Hippocampal formation (tissue), 2 donors: ENCODE measurements around the gene CLCN7.

ENCODE experiments used
- DNase-seq, 2 donors: peaks; one replicate each; lab custom pipeline; 2025; lab: John Stamatoyannopoulos, UW

Gene CLCN7

GRCh38 chr16:1503110-1503955 lies 28.5 kb upstream of the CLCN7 start:
- DNase-seq: no peak

- DNase-seq: no peak
These were observed 27.5 kb upstream of the CLCN7 start for GRCh38 chr16:1502092-1503004.

DNA sequence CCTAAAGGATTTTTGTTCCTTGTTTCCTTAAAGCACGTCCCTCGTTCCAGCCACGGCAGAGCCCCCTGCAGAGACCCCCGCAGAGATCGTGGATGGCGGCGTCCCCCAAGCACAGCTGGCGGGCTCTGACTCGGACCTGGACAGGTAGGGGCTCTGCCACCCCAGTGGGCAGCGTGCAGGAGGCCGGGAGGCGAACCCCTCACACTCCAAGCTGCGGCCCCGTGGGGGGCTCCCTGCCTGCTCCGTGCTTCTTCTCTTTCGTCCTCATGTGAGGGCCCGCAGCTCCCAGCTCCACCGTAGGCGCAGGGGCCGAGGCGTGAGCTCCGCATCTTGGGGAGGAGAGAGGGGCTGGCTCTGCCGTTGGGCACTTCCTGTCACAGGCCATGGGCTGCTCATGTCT lies 26.8 kb upstream of the CLCN7 start:
- no peak for DNase-seq

- DNase-seq: no peak
These were observed 25.8 kb upstream of the CLCN7 start for GRCh38 chr16:1500465-1501150.

GRCh38 chr16:1499756-1500464 lies 25.1 kb upstream of the CLCN7 start:
- DNase-seq: no peak

DNA sequence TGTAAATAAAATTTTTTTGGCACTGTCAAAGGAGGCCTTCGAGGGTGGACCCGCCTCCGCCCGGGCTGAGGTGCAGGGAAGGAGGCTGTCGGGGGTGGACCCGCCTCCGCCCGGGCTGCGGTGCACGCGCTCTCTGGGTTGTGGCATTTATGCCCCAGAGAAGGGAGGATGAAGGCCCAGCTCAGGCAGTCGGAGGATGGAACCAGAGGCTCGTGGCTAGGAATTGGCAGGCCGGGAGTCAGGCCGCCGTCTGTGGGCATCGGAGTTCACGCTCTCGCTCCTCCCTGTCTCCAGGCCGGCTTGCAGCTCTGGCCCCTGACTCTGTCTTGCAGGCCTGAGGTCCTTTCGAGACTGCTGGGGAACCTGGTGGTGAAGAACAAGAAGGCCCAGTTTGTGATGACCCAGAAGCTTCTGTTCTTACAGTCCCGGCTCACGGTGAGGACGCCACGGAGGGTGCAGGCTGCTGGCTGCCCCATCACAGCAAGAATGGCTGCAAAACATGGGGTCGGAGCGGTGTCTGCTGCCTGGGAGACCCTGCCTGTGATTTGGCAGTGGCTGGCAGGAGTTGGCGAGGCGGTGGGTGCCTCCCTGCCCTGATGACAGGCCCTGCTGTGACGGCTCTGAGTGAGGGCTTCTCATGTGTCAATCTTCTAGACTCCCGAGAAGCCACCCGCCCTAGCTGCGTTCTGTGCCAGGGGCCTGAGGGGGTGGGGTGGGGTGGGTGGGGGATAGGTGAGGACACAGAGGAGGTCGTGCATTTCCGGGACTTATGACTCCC lies 24.3 kb upstream of the CLCN7 start:
- DNase-seq: no peak

DNA sequence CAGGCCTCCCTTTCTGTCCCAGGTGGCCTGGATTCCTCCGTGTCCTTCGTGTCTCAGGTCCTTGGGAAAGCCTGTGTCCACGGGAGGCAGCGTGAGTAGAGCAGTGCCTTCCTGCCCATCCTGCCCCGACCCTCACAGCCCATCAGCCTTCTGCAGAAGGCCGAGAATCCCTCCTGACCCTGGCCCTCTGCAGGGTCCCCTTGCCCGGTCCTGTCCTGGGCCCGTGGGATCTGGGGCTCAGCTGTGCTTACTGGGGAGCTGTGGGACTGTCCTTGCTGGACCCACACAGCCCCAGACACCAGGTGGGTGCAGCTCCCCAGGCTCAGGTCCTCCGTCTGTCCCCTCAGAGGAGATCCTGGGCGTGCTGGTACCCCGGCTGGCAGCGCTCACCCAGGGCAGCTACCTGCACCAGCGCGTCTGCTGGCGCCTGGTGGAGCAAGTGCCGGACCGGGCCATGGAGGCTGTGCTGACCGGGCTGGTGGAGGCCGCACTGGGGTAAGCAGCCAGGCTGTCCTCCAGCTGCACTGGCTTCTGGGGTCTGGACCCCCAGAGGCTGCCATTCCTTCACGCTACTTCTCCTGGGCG lies 22.3 kb upstream of the CLCN7 start:
- DNase-seq: no peak

GRCh38 chr16:1496464-1496863 lies 21.6 kb upstream of the CLCN7 start:
- no peak for DNase-seq

DNA sequence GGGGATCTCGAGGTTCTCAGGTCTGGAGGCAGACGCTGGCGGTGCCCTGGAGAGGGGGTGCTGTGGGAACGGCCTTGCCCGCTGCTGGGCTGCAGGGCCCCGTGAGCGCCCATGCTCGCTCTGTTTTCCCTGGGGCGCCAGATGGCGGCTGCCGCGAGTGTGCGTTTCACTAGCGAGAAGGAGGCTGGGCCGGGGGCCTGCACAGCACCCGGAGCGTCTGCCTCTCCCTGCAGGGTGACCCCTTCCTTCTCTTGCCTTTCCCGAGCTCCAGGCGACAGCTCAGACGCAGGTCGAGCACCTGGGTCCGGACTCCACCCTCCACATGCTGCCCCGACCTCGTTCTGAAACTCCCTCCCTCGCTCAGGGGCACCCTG lies 21.0 kb upstream of the CLCN7 start:
- no peak for DNase-seq

GRCh38 chr16:1495211-1495888 lies 20.5 kb upstream of the CLCN7 start:
- no peak for DNase-seq

- no peak for DNase-seq
These were observed 19.9 kb upstream of the CLCN7 start for GRCh38 chr16:1494711-1495110.

GRCh38 chr16:1494129-1494640 lies 19.4 kb upstream of the CLCN7 start:
- no peak for DNase-seq

DNA sequence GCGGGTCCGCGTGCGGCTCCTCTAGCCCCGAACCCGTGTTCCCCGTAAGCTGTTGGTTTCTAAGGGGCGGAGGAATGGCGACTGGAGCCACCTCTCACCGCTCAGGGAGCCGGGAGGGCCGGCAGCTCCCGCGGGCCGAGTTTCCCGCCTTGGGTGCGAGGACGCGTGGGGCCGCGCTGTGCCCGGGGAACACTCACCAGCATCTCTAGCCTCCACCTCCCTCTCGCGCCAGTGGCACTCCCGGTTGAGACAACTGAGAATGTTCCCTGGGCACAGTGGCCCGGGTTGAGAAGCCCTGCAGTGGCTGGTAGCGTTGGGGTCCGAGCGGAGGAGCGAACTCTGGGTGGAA lies 18.9 kb upstream of the CLCN7 start:
- DNase-seq: no peak

- DNase-seq: peak; percentile 40 to 73
These were observed 18.3 kb upstream of the CLCN7 start, which contains the start of gene TELO2 for GRCh38 chr16:1492923-1493745. TELO2 (plus strand) TSS chr16:1493360; CDS start chr16:1494282, 922 bp downstream.

DNA sequence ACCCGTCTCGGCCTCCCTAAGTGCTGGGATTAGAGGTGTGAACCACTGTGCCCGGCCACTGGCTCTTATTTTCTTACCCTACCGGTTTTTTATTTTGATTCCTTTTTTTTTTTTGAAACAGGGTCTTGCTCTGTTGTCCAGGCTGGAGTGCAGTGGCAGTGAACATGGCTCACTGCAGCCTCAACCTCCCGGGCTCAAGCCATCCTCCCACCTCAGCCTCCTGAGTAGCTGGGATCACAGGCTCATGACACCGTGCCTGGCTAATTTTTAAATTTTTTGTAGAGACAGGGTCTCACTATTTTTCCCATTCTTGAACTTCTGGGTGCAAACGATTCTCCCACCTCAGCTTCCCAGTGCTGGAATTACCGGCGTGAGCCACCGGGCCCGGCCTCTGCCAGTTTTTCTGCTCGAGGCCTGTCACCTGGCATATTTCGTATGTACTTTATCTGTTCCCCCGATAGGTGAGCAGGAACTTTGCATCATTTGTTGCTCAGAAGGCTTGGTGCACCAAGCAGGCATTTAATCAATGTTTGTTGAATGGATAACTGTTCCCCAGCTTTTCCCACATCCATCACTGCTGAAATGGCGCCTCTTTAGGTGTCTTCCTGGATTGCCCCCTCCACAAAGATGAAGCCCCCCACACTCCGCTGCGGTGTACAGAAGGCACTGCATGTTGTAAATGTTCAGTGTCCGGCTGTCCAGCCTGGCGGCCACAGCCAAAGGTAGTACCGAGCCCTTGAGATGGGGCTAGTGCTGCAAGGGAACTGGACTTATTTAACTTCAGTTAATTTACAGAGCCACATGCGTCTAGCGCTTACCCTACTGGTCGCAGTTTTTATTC lies 17.5 kb upstream of the CLCN7 start:
- DNase-seq: no peak

GRCh38 chr16:1491327-1491726 lies 16.5 kb upstream of the CLCN7 start:
- DNase-seq: no peak

DNA sequence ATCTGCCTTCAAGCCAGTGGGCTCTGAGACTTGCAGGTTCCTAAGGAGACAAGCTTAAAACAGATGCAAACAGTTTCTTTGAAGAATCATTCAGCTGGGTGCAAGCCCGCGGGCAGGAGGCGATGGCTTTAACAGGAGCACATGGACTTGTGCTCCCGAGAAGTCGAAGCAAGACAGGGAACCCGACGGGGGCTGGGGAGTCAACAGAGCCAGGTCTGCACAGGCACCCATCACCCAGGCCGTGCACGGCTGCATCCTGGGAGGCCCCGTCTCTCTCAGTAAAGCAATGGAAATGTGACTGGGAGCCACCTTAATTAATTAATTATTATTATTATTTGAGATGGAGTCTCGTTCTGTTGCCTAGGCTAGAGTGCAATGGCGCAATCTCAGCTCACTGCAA lies 14.2 kb upstream of the CLCN7 start:
- DNase-seq: no peak

- DNase-seq: no peak
These were observed 13.8 kb upstream of the CLCN7 start, which contains the start of gene PTX4 for GRCh38 chr16:1488619-1489018. PTX4 (minus strand) TSS chr16:1488944; CDS start chr16:1488909, 35 bp downstream.
